ENCODE results near the gene KIF2C.
"Not testable (repeated sequence)": the region's sequence is repeated elsewhere in the genome, so short reads cannot be mapped to it uniquely, and the experiment has no call there.

The KIF2C gene

GRCh38 chr1:44739307-44740178, at the start of gene KIF2C:
Gene KIF2C, plus strand, starts transcription at chr1:44739837. Its CDS starts 96 bp downstream, at chr1:44739933.
- in situ Hi-C loops (cut with MboI; ENCODE audit: low sequenced_read_pairs), result no loop called here

DNA sequence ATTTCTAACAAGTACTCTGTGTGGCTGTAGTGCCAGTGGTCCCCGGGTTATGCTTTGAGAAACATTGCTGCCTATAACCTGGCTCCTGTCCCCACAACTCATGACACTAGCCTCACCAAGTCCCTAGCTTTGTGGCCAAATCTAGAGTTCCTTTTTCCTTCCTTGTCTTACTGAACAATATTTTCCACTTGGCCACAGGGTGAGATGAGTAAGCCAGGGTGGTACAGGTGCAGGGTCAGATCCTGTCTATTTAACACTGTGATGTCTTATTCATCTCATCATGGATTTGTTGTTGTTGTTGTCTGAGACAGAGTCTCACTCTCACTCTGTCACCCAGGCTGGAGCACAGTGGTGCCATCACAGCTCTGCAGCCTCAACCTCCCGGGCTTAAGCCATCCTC, 46.5 kb upstream of the KIF2C start:
- in situ Hi-C loops (cut with MboI; ENCODE audit: low sequenced_read_pairs), result no loop called here

DNA sequence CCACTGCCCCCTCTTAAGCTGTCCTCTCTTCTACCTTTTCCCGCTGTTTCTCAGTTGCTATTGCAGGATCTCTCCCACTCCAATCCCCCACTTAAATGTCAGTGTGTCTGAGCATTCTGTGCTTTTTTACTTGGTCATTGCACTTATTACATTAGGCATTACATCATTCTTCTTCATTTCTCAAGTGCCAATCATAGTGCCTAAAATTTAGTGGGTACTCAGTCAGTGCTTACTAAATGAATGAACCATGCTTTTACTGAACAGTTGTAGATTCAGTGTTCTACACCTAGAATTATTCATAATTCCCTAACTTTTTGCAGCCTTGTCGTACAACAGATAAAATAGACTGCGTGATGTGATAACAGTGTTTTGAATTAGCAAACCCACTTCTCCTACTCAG, 45.7 kb upstream of the KIF2C start:
- in situ Hi-C loops (cut with MboI; ENCODE audit: low sequenced_read_pairs), result no loop called here

GRCh38 chr1:44694863-44695478, 44.7 kb upstream of the KIF2C start:
- in situ Hi-C loops (cut with MboI; ENCODE audit: low sequenced_read_pairs), result no loop called here

DNA sequence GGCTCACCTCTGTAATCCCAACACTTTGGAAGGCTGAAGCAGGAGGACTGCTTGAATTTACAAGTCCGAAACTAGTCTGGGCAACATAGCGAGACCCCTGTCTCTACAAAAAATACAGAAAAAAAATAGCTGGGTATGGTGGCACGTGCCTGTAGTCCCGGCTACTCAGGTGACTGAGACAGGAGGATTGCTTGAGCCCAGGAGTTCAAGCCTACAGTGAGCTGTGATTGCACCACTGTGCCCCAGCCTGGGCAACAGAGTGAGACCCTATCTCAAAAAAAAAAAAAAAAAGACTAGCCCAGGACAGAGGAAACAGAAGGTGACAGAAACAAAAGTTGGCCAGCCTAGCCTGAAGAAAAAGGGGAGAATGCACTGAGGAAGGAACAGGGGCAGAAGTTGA, 44.0 kb upstream of the KIF2C start:
- in situ Hi-C loops (cut with MboI; ENCODE audit: low sequenced_read_pairs), result no loop called here

- in situ Hi-C loops (cut with MboI; ENCODE audit: low sequenced_read_pairs), result no loop called here
These were observed 43.5 kb upstream of the KIF2C start for GRCh38 chr1:44696101-44696500.

DNA sequence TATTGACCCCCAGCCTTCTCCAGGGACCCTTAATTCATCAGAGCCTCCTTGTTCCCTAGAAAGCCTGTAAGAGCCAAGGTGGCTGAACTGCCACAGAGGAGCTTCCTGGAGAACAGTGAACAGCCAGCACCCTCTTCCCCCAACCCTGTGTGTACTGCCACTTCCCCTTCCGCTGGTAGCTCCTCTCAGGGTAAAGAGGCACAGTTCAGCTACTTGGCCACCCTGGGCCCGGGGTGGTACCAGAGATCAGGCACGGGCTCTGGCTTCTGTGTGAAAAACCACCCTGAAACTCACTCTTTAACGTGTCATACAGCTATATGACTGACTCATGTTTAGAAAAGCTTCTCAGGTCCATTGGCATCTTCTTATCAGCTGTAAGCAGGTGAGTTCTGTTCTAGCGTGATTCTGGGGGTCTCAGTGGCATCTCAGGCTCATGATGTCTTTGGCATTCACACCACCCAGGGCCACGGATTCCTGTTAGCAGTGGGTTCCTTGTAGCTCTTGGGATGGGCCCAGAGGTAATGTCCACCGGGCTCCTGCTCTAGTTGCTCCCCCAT, 42.8 kb upstream of the KIF2C start:
- in situ Hi-C loops (cut with MboI; ENCODE audit: low sequenced_read_pairs), result no loop called here

- in situ Hi-C loops (cut with MboI; ENCODE audit: low sequenced_read_pairs), result no loop called here
These were observed 41.5 kb upstream of the KIF2C start for GRCh38 chr1:44698138-44698537.

DNA sequence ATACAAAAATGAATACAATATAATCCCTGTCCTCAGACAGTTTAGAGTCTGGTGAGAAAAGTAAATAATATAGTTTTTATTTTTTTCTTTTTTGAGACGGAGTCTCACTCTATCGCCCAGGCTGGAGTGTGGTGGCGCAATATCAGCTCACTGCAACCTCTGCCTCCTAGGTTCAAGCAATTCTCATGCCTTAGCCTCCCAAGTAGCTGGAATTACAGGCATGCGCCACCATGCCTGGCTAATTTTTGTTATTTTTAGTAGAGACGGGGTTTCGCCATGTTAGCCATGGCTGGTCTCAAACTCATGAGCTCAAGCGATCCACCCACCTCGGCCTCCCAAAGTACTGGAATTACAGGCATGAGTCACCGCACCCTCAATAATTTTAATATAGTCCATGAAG, 40.3 kb upstream of the KIF2C start:
- in situ Hi-C loops (cut with MboI; ENCODE audit: low sequenced_read_pairs), result not testable (repeated sequence)

DNA sequence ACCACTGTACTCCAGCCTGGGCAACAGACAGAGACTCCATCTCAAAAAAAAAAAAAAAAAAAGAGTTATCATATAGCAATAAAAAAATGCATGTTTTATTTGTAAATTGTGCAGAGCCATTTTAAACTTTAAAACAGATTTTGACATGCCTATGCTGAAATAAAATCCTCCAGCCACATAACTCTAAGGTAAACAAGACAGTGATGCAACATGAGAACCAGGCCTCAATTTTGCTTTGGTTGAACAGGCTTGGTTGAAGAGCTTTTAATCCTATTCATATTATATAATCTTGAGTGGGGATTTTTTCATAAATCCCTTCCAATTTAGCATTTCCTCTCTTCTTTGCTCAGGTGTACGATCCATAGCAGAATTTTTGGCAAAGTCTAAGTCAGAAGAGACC, 39.1 kb upstream of the KIF2C start:
- in situ Hi-C loops (cut with MboI; ENCODE audit: low sequenced_read_pairs), result no loop called here

GRCh38 chr1:44701141-44701573, 38.5 kb upstream of the KIF2C start:
- in situ Hi-C loops (cut with MboI; ENCODE audit: low sequenced_read_pairs), result no loop called here

GRCh38 chr1:44705470-44705869, 34.2 kb upstream of the KIF2C start:
- in situ Hi-C loops (cut with MboI; ENCODE audit: low sequenced_read_pairs), result no loop called here

DNA sequence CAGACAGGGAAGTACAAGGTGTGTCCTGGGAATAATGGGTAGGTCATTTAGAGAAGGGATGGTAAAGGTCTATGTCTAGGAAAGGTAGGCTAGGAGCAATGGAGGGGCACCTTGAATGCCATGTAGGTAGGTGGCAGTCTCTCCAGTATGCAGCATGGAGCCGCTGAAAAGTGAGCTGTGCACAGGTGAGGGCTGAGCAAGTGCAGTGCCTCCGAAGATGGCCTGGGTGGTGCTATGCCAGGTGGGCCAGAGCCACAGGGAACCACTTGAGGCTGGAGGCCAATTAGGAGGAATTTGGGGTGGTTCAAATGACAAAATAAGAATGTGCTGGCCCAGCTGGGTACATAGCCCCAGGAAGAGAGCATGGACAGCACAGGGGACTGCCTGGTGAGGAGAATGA, 33.7 kb upstream of the KIF2C start:
- in situ Hi-C loops (cut with MboI; ENCODE audit: low sequenced_read_pairs), result no loop called here

DNA sequence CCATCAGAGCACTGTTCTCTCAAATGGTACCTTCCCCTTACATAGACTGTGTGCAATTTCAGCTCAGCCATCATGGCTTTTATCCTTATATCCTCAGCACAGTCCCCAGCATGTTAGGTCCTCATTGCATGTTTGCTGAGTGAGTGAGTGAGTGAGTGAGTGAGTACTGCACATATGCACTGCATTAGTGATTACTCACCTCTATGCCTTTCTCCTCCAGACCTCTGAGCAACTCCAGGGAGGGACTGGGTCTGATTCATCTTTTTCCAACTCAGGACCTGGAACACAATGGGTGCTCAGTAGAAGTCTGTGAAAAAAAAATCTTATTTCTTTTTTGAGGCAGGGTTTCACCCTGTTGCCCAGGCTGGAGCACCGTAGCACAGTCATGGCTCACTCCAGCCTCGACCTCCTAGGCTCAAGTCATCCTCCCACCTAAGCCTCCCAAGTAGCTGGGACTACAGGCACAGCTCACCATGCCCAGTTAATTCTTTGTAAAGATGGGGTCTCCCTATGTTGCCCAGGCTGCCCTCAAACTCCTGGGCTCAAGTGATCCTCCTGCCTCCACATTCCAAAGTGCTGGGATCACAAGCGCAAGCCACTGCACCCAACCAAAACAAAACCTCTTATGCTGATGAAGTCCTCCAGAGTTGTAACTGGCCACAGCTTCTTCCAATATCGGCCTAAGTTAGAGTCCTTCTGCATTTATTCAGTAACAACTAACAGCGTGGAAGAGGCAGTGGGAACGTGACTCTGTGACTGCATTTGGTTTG, 32.3 kb upstream of the KIF2C start:
- in situ Hi-C loops (cut with MboI; ENCODE audit: low sequenced_read_pairs), result no loop called here

GRCh38 chr1:44707959-44708831, 31.4 kb upstream of the KIF2C start:
- in situ Hi-C loops (cut with MboI; ENCODE audit: low sequenced_read_pairs), result no loop called here

GRCh38 chr1:44713321-44713781, 26.3 kb upstream of the KIF2C start:
- in situ Hi-C loops (cut with MboI; ENCODE audit: low sequenced_read_pairs), result no loop called here

DNA sequence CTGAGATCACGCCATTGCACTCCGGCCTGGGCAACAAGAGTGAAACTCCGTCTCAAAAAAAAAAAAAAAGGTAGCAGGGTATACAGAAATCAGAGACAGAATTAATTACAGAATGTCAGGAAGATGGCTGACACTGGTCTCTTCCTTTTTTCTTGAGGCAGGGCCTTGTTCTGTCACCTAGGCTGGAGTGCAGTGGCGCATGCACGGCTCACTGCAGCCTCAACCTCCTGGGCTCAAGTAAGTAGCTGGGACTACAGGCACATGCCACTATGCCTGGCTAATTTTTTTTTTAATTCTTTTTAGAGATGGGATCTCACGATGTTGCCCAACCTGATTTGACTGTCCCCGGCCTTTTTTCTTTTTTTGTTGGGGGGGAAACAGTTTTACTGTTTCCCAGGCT, 25.1 kb upstream of the KIF2C start:
- in situ Hi-C loops (cut with MboI; ENCODE audit: low sequenced_read_pairs), result no loop called here

- in situ Hi-C loops (cut with MboI; ENCODE audit: low sequenced_read_pairs), result no loop called here
These were observed 24.6 kb upstream of the KIF2C start for GRCh38 chr1:44714944-44715571.

DNA sequence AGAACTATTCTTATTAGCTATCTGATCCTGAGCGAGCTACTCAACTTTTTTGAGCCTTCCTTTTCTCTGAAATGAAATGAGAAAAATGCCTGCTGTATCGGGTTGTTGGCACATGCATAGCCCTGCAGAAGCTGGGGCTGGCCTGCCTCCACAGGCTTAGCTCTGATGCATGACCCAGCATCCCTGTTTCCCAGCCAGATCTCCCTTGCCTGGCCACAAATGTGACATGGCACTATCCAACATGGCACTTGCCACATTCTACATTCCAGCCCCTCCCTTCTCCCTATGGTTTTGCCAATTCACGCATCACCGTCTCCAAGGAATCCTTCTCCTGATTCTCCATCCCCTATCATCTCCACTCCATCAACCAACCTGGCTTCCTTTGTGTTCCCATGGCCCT, 22.5 kb upstream of the KIF2C start:
- in situ Hi-C loops (cut with MboI; ENCODE audit: low sequenced_read_pairs), result no loop called here

DNA sequence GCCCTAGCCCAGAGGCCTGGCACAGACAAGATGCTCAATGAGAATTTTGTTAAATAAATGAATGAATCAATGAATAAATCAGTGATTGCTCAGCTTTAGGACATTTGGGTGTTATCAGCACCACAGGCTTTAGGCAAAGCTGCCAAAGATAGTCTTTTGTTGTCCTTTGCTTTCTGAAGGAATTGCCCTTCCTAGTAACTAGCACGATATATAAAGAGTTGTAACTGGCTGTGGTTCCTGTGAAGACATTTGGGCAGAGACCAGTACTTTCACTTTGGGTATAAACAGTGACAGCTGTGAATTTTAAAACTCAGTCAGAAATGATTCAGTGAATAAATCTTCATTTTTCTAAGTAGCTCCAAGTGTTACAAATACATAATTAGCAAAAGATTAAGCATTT, 22.0 kb upstream of the KIF2C start:
- in situ Hi-C loops (cut with MboI; ENCODE audit: low sequenced_read_pairs), result no loop called here
